Glutamatergic neuron (in vitro differentiated cells): ENCODE measurements around the gene MRPL41. TPM values are rescaled to one million over a fixed set of nuclear protein-coding genes. Genes with fewer than 3 reads are reported as not detected.
"Not testable (repeated sequence)": the region's sequence is repeated elsewhere in the genome, so short reads cannot be mapped to it uniquely, and the experiment has no call there.

Experiments
- DNase-seq: peaks from one replicate; pipeline ENCODE4 v3.0.0; 2022
- H3K27ac Mint-ChIP-seq: one replicate; pipeline ENCODE4 v1.8.0; 2020; ENCODE audit warnings: mild to moderate bottlenecking, mixed read lengths, inconsistent platforms; ENCODE audit not compliant: unreplicated experiment
- H3K27me3 Mint-ChIP-seq: one replicate; pipeline ENCODE4 v1.8.0; 2020; ENCODE audit warnings: mild to moderate bottlenecking, moderate library complexity, mixed read lengths, inconsistent platforms; ENCODE audit not compliant: unreplicated experiment
- H3K36me3 Mint-ChIP-seq: one replicate; pipeline ENCODE4 v1.8.0; 2020; ENCODE audit warnings: mild to moderate bottlenecking, mixed read lengths, inconsistent platforms; ENCODE audit not compliant: unreplicated experiment
- H3K4me1 Mint-ChIP-seq: one replicate; pipeline ENCODE4 v1.8.0; 2020; ENCODE audit warnings: mild to moderate bottlenecking, low read depth, mixed read lengths, inconsistent platforms; ENCODE audit not compliant: unreplicated experiment
- H3K4me3 Mint-ChIP-seq: one replicate; pipeline ENCODE4 v1.8.0; 2020; ENCODE audit warnings: mild to moderate bottlenecking, mixed read lengths, inconsistent platforms; ENCODE audit not compliant: unreplicated experiment
- H3K9me3 Mint-ChIP-seq: one replicate; pipeline ENCODE4 v1.8.0; 2020; ENCODE audit warnings: mild to moderate bottlenecking, moderate library complexity, mixed read lengths, inconsistent platforms; ENCODE audit not compliant: unreplicated experiment
- CTCF ChIP-seq: fragments of 200-600 bp; sonication (generic); IDR thresholded peaks from one replicate; pipeline ENCODE4 v1.5.0; 2021; ENCODE audit not compliant: partially characterized antibody, unreplicated experiment
- total RNA-seq: library from RNA; stranded (reverse); fragmentation: NEBNext Ultra II Directional; extraction: Animal tissue kit (Norgen Biotek cat#: 25700); gene quantifications from one replicate; pipeline ENCODE4 v1.2.1, GENCODE V29; 2021; ENCODE audit not compliant: unreplicated experiment

Gene MRPL41
- total RNA-seq, 1 donor from 2014 or later = 48.9 TPM

DNA sequence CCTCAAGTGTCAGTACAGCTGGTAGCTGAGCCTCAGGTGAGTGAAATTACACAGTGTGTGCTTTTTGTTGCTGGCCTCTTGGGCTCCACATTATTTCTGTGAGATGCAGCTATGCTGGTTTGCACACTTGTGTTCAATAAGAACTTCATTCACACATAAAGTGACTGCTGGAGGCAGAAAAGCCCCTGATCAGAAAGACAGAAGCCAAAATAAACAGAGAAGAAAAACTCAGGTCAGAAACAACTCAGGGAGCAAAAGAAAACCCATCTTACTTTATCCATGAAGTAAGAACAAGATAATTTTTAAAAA is 16.6 kb upstream of the MRPL41 start:
- H3K36me3 Mint-ChIP-seq = no peaks in the 10 kb centered on the region

DNA sequence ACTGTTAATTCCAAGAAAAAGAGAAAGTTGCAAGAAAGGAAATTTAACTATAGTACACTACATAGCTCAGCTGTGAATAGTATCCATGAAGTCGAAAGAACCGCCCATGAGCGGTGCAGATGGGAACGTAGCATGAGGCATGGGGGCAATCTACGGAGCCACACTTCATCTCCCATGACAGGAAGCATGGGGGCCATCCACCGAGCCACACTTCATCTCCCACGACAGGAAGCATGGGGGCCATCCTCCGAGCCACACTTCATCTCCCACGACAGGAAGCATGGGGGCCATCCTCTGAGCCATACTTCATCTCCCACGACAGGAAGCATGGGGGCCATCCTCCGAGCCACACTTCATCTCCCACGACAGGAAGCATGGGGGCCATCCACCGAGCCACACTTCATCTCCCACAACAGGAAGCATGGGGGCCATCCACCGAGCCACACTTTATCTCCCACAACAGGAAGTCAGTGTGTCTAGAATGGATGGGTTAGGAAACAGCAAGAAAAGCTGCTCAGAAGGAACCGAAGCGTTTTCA is 15.0 kb upstream of the MRPL41 start:
- H3K27ac Mint-ChIP-seq, H3K4me3 Mint-ChIP-seq, H3K9me3 Mint-ChIP-seq, H3K4me1 Mint-ChIP-seq, H3K36me3 Mint-ChIP-seq, DNase-seq, H3K27me3 Mint-ChIP-seq: not testable (repeated sequence)

More for the DNA sequence above, 16.6 kb upstream of the MRPL41 start:
- peaks cover 11% of the 10 kb centered on the region for H3K27me3 Mint-ChIP-seq
- H3K27ac Mint-ChIP-seq = no peak overlapping the region
- peaks cover 2% of the 10 kb centered on the region for H3K9me3 Mint-ChIP-seq
- TF ChIP-seq CTCF = no peak
- H3K4me3 Mint-ChIP-seq = no peak overlapping the region
- DNase-seq = no peak
- H3K4me1 Mint-ChIP-seq = peaks cover 14% of the 10 kb centered on the region

GRCh38 chr9:137538058-137538457 is 13.6 kb upstream of the MRPL41 start:
- DNase-seq = no peak
- no peak overlapping the region for H3K27ac Mint-ChIP-seq
- peaks cover 6% of the 10 kb centered on the region for H3K27me3 Mint-ChIP-seq
- no peak overlapping the region for H3K4me3 Mint-ChIP-seq
- peaks cover 7% of the 10 kb centered on the region for H3K4me1 Mint-ChIP-seq
- TF ChIP-seq CTCF = no peak
- peaks cover 2% of the 10 kb centered on the region for H3K9me3 Mint-ChIP-seq
- no peaks in the 10 kb centered on the region for H3K36me3 Mint-ChIP-seq

GRCh38 chr9:137540536-137540935 is 11.1 kb upstream of the MRPL41 start:
- peaks cover 2% of the 10 kb centered on the region for H3K4me1 Mint-ChIP-seq
- no peak for TF ChIP-seq CTCF
- no peaks in the 10 kb centered on the region for H3K9me3 Mint-ChIP-seq
- no peak for DNase-seq
- no peak overlapping the region for H3K27ac Mint-ChIP-seq
- no peaks in the 10 kb centered on the region for H3K36me3 Mint-ChIP-seq
- peaks cover 2% of the 10 kb centered on the region for H3K27me3 Mint-ChIP-seq
- no peak overlapping the region for H3K4me3 Mint-ChIP-seq

DNA sequence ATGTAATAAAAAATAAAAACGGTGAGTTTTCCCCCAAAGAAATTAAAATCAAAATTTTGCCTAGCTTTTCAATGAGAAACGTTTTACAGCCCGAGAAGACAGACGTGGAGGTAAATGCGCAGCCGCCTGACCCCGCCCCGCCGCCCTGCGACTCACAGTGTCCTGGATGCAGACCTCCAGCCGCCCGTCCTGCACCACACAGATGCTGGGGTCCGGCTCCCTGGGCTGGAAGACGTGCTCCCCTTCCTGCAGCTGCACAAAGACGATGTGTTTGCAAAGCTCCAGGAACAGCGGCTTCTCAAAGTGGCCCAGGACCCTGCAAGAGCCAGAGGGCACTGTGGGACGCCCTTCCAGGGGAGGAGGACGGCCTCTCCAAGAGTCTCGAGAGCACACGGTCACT is 9.2 kb upstream of the MRPL41 start:
- H3K27ac Mint-ChIP-seq = no peak overlapping the region
- TF ChIP-seq CTCF = no peak
- peaks cover 2% of the 10 kb centered on the region for H3K9me3 Mint-ChIP-seq
- DNase-seq = no peak
- peaks cover 2% of the 10 kb centered on the region for H3K4me1 Mint-ChIP-seq
- H3K4me3 Mint-ChIP-seq = no peak overlapping the region
- peaks cover 4% of the 10 kb centered on the region for H3K27me3 Mint-ChIP-seq
- no peaks in the 10 kb centered on the region for H3K36me3 Mint-ChIP-seq
